HG02852 (cell line): ENCODE results near the gene CBY1.
A peak's percentile ranks its signal among the peaks of the same experiment; 100 is the strongest.

Experiments used
- ATAC-seq: cut with Tn5 transposase; IDR thresholded peaks from one replicate; pipeline ENCODE4 v1.9.1; 2021; ENCODE audit warnings: mild to moderate bottlenecking, moderate library complexity; ENCODE audit not compliant: unreplicated experiment

Gene CBY1

GRCh38 chr22:38649841-38650522, 6.5 kb upstream of the CBY1 start:
- no peak for ATAC-seq

GRCh38 chr22:38652859-38653258, 3.6 kb upstream of the CBY1 start:
- no peak for ATAC-seq

- ATAC-seq, result no peak
Observed at GRCh38 chr22:38653741-38654140, 2.7 kb upstream of the CBY1 start.

GRCh38 chr22:38655519-38656255, 751 bp upstream of the CBY1 start:
- no peak for ATAC-seq

GRCh38 chr22:38657045-38657909, 839 bp downstream of the CBY1 start:
- peak; percentile 33 for ATAC-seq

GRCh38 chr22:38674888-38675287, 18.4 kb downstream of the CBY1 start:
- ATAC-seq, result no peak

- no peak for ATAC-seq
Observed at GRCh38 chr22:38675833-38676232, 19.4 kb downstream of the CBY1 start.

GRCh38 chr22:38681582-38682335, 25.3 kb downstream of the CBY1 start, which contains the start of gene TOMM22:
TOMM22 (plus strand) TSS chr22:38681957; CDS start chr22:38681979, 22 bp downstream.
- ATAC-seq, result peak; percentile 91

- no peak for ATAC-seq
Observed at GRCh38 chr22:38684895-38685294, 28.5 kb downstream of the CBY1 start.

- no peak for ATAC-seq
Observed at GRCh38 chr22:38685761-38686160, 29.3 kb downstream of the CBY1 start.

GRCh38 chr22:38689651-38690050, 33.2 kb downstream of the CBY1 start:
- ATAC-seq, result no peak

GRCh38 chr22:38694049-38694448, 37.6 kb downstream of the CBY1 start:
- no peak for ATAC-seq

GRCh38 chr22:38694940-38695339, 38.5 kb downstream of the CBY1 start:
- no peak for ATAC-seq

- ATAC-seq, result no peak
Observed at GRCh38 chr22:38696606-38697424, 40.4 kb downstream of the CBY1 start.

- no peak for ATAC-seq
Observed at GRCh38 chr22:38697425-38698089, 41.1 kb downstream of the CBY1 start.

GRCh38 chr22:38698407-38699094, 42.1 kb downstream of the CBY1 start:
- no peak for ATAC-seq

- ATAC-seq, result no peak
Observed at GRCh38 chr22:38699143-38699542, 42.7 kb downstream of the CBY1 start.

- no peak for ATAC-seq
Observed at GRCh38 chr22:38699784-38700183, 43.3 kb downstream of the CBY1 start.
